ENCODE measurements around the gene IRF6.

Gene IRF6

GRCh38 chr1:209809611-209810010 is 3.7 kb upstream of the IRF6 start:
- peaks cover 0 to 6% (median 2%) of the 10 kb centered on the region in 5 donors for H3K27me3 ChIP-seq (ENCODE audit: control insufficient read depth in 5 of 5, insufficient read depth in 4 of 5, low read length in 5 of 5)
- no peak overlapping the region for H3K9ac ChIP-seq (ENCODE audit: low read length in 5 of 5)
- H3K27ac ChIP-seq (ENCODE audit: low read depth, low read length) = no peak overlapping the region
- H3K9me3 ChIP-seq (ENCODE audit: control insufficient read depth in 5 of 5, low read length in 5 of 5) = no peaks in the 10 kb centered on the region
- peaks cover 0 to 11% (median 10%) of the 10 kb centered on the region in 5 donors for H3K4me1 ChIP-seq (ENCODE audit: control insufficient read depth in 5 of 5, insufficient read depth in 5 of 5, low read length in 5 of 5)
- H3K4me3 ChIP-seq (ENCODE audit: low read depth in 1 of 5, low read length in 5 of 5) = no peak overlapping the region
- no peaks in the 10 kb centered on the region for H3K36me3 ChIP-seq (ENCODE audit: control insufficient read depth in 5 of 5, insufficient read depth in 5 of 5, low read length in 5 of 5)

DNA sequence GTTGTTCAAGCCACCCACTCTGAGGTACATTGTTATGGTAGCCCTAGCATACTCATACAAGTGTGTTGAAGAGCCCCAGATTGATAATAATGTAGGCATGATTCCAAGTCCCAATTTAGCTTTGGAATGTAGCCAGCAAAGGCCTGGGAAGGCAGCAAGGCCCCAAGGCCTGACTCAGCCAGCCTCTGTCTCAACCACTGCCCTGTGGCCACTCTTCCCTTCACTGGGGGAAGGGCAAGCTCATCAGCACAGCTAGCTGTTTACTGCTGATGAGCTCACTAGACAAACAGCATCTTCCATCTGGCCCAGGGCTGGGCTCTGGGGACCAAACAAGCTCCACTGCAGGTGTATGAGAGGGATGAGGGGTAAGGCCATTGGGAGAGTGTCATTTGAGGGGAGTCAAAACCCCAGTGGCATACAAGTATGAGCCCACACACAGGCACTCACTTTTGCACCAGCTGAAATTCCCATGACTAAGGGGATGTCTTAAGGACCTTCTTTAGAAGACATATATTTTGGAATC is 2.2 kb upstream of the IRF6 start:
- Histone ChIP-seq H3K4me3 (ENCODE audit: low read depth in 1 of 5, low read length in 5 of 5) (no peak overlapping the region), H3K9me3 (ENCODE audit: control insufficient read depth in 5 of 5, low read length in 5 of 5) (no peaks in the 10 kb centered on the region), H3K27ac (ENCODE audit: low read depth, low read length) (no peak overlapping the region), H3K9ac (ENCODE audit: low read length in 5 of 5) (no peak overlapping the region), H3K4me1 (ENCODE audit: control insufficient read depth in 5 of 5, insufficient read depth in 5 of 5, low read length in 5 of 5) (peaks cover 0 to 11% (median 10%) of the 10 kb centered on the region in 5 donors), H3K36me3 (ENCODE audit: control insufficient read depth in 5 of 5, insufficient read depth in 5 of 5, low read length in 5 of 5) (no peaks in the 10 kb centered on the region), H3K27me3 (ENCODE audit: control insufficient read depth in 5 of 5, insufficient read depth in 4 of 5, low read length in 5 of 5) (peaks cover 0 to 7% (median 2%) of the 10 kb centered on the region in 5 donors)

DNA sequence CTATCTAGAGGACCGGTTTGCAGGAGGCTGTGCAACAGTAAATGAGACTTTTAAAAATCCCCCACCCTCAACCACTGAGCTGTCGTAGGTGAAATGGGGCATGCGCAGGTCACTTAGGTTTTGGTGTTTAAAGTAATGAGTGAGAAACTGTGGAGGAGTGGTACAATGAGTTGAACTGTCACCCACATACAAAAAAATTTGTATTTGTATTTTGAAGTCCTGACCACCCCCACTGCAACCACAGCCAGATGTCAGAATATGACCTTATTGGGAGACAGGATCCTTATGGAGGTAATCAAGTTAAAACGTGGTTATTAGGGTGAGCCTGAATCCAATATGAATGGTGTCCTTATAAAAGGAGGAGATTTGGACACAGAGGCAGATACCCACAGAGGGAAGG is 1.6 kb upstream of the IRF6 start:
- Histone ChIP-seq H3K36me3 (ENCODE audit: control insufficient read depth in 5 of 5, insufficient read depth in 5 of 5, low read length in 5 of 5) (no peaks in the 10 kb centered on the region), H3K9ac (ENCODE audit: low read length in 5 of 5) (no peak overlapping the region), H3K4me3 (ENCODE audit: low read depth in 1 of 5, low read length in 5 of 5) (no peak overlapping the region), H3K9me3 (ENCODE audit: control insufficient read depth in 5 of 5, low read length in 5 of 5) (no peaks in the 10 kb centered on the region), H3K4me1 (ENCODE audit: control insufficient read depth in 5 of 5, insufficient read depth in 5 of 5, low read length in 5 of 5) (peaks cover 0 to 11% (median 10%) of the 10 kb centered on the region in 5 donors), H3K27me3 (ENCODE audit: control insufficient read depth in 5 of 5, insufficient read depth in 4 of 5, low read length in 5 of 5) (peaks cover 0 to 7% (median 2%) of the 10 kb centered on the region in 5 donors), H3K27ac (ENCODE audit: low read depth, low read length) (no peak overlapping the region)

DNA sequence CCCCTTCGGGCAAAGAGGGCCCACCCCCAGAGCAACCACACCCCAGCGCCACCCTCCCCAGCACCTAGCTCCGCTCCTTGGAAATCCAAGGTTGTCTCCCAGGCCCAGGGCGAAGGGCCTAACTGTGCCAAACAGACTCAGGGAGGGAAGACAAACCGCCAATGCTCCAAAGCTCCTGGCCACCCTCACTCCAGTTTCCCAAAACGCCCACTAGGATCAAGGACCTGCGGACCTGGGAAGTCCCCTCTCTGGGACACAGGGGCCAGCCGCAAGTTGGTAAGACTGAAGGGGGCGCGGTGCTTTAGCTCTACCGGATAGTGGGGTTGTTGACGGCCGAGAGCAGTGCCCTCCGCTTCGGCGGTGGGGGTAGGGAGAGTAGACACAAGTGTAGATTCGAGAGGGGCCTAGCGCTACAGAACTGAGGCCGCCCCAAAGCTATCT is 581 bp downstream of the IRF6 start:
- peak overlapping the region in 3 of 5 donors; percentile 46 to 58 (median 50) for H3K4me3 ChIP-seq (ENCODE audit: low read depth in 1 of 5, low read length in 5 of 5)
- H3K27ac ChIP-seq (ENCODE audit: low read depth, low read length) = no peak overlapping the region
- no peaks in the 10 kb centered on the region for H3K36me3 ChIP-seq (ENCODE audit: control insufficient read depth in 5 of 5, insufficient read depth in 5 of 5, low read length in 5 of 5)
- H3K9me3 ChIP-seq (ENCODE audit: control insufficient read depth in 5 of 5, low read length in 5 of 5) = no peaks in the 10 kb centered on the region
- H3K9ac ChIP-seq (ENCODE audit: low read length in 5 of 5) = no peak overlapping the region
- peaks cover 0 to 7% (median 2%) of the 10 kb centered on the region in 5 donors for H3K27me3 ChIP-seq (ENCODE audit: control insufficient read depth in 5 of 5, insufficient read depth in 4 of 5, low read length in 5 of 5)
- H3K4me1 ChIP-seq (ENCODE audit: control insufficient read depth in 5 of 5, insufficient read depth in 5 of 5, low read length in 5 of 5) = peaks cover 0 to 14% (median 10%) of the 10 kb centered on the region in 5 donors

DNA sequence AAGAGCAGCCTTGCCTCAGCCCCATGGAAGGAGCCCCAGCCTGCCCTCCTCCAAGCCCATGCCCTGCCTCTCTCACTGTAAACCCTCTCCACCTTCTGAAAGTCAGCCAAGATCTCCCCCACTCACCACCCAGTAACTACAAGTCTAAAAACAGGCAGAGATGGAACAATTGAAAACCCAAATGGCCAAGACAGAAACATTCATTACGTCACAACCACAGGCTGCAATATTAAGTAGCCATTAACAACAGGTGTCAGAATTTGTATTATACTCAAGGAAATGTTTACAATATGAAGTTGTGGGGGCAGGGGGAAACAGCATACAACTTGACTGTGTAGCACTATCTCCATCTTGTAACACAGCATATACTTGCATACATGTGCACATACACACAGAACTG is 2.4 kb downstream of the IRF6 start:
- Histone ChIP-seq H3K27me3 (ENCODE audit: control insufficient read depth in 5 of 5, insufficient read depth in 4 of 5, low read length in 5 of 5) (peaks cover 0 to 7% (median 2%) of the 10 kb centered on the region in 5 donors), H3K36me3 (ENCODE audit: control insufficient read depth in 5 of 5, insufficient read depth in 5 of 5, low read length in 5 of 5) (no peaks in the 10 kb centered on the region), H3K9ac (ENCODE audit: low read length in 5 of 5) (no peak overlapping the region), H3K4me3 (ENCODE audit: low read depth in 1 of 5, low read length in 5 of 5) (no peak overlapping the region), H3K9me3 (ENCODE audit: control insufficient read depth in 5 of 5, low read length in 5 of 5) (no peaks in the 10 kb centered on the region), H3K4me1 (ENCODE audit: control insufficient read depth in 5 of 5, insufficient read depth in 5 of 5, low read length in 5 of 5) (peaks cover 0 to 14% (median 10%) of the 10 kb centered on the region in 5 donors), H3K27ac (ENCODE audit: low read depth, low read length) (no peak overlapping the region)

- peaks cover 0 to 7% (median 2%) of the 10 kb centered on the region in 5 donors for H3K27me3 ChIP-seq (ENCODE audit: control insufficient read depth in 5 of 5, insufficient read depth in 4 of 5, low read length in 5 of 5)
- H3K36me3 ChIP-seq (ENCODE audit: control insufficient read depth in 5 of 5, insufficient read depth in 5 of 5, low read length in 5 of 5) = no peaks in the 10 kb centered on the region
- no peak overlapping the region for H3K27ac ChIP-seq (ENCODE audit: low read depth, low read length)
- no peak overlapping the region for H3K9ac ChIP-seq (ENCODE audit: low read length in 5 of 5)
- peaks cover 0 to 14% (median 8%) of the 10 kb centered on the region in 5 donors for H3K4me1 ChIP-seq (ENCODE audit: control insufficient read depth in 5 of 5, insufficient read depth in 5 of 5, low read length in 5 of 5)
- no peak overlapping the region for H3K4me3 ChIP-seq (ENCODE audit: low read depth in 1 of 5, low read length in 5 of 5)
- no peaks in the 10 kb centered on the region for H3K9me3 ChIP-seq (ENCODE audit: control insufficient read depth in 5 of 5, low read length in 5 of 5)
Measured at GRCh38 chr1:209802780-209803152, 3.2 kb downstream of the IRF6 start.

DNA sequence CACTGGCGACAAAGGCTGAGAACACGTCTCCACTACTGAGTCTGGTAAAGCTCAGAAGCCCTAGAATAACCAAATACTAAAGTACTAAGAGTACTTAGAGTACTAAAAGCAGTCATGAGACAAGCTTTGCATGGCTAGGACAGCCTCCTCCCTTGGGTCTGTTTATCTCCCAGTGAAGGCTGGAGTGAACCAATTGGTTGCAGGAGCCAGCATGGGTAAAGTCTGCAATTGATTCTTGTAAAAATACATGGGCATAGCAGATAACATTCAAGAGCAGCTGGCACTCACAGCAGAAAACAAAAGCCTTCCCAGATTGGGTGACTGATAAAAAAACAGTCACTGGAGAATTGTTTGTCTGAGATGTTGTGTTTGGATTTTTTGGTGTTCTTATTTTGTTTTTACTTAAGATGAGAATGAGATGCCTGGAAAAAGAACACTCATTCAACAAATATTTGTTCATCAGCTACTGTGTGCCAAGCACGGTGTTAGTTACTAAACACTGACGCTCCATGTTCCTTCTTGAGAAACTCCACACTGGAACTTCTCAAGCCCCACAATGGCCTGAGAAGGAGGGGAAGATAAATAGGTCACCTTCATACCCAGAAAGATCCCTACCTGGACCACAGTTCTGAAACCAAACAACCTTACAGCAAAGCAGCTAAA is 3.7 kb downstream of the IRF6 start:
- H3K4me3 ChIP-seq (ENCODE audit: low read depth in 1 of 5, low read length in 5 of 5) = no peak overlapping the region
- no peak overlapping the region for H3K27ac ChIP-seq (ENCODE audit: low read depth, low read length)
- peaks cover 0 to 7% (median 2%) of the 10 kb centered on the region in 5 donors for H3K27me3 ChIP-seq (ENCODE audit: control insufficient read depth in 5 of 5, insufficient read depth in 4 of 5, low read length in 5 of 5)
- no peak overlapping the region for H3K9ac ChIP-seq (ENCODE audit: low read length in 5 of 5)
- H3K36me3 ChIP-seq (ENCODE audit: control insufficient read depth in 5 of 5, insufficient read depth in 5 of 5, low read length in 5 of 5) = no peaks in the 10 kb centered on the region
- peaks cover 0 to 14% (median 8%) of the 10 kb centered on the region in 5 donors for H3K4me1 ChIP-seq (ENCODE audit: control insufficient read depth in 5 of 5, insufficient read depth in 5 of 5, low read length in 5 of 5)
- no peaks in the 10 kb centered on the region for H3K9me3 ChIP-seq (ENCODE audit: control insufficient read depth in 5 of 5, low read length in 5 of 5)

GRCh38 chr1:209800984-209801834 is 4.7 kb downstream of the IRF6 start:
- Histone ChIP-seq H3K4me1 (ENCODE audit: control insufficient read depth in 5 of 5, insufficient read depth in 5 of 5, low read length in 5 of 5) (peaks cover 0 to 12% (median 6%) of the 10 kb centered on the region in 5 donors), H3K27ac (ENCODE audit: low read depth, low read length) (no peak overlapping the region), H3K27me3 (ENCODE audit: control insufficient read depth in 5 of 5, insufficient read depth in 4 of 5, low read length in 5 of 5) (peaks cover 0 to 8% (median 2%) of the 10 kb centered on the region in 5 donors), H3K4me3 (ENCODE audit: low read depth in 1 of 5, low read length in 5 of 5) (no peak overlapping the region), H3K36me3 (ENCODE audit: control insufficient read depth in 5 of 5, insufficient read depth in 5 of 5, low read length in 5 of 5) (no peaks in the 10 kb centered on the region), H3K9me3 (ENCODE audit: control insufficient read depth in 5 of 5, low read length in 5 of 5) (no peaks in the 10 kb centered on the region), H3K9ac (ENCODE audit: low read length in 5 of 5) (no peak overlapping the region)

DNA sequence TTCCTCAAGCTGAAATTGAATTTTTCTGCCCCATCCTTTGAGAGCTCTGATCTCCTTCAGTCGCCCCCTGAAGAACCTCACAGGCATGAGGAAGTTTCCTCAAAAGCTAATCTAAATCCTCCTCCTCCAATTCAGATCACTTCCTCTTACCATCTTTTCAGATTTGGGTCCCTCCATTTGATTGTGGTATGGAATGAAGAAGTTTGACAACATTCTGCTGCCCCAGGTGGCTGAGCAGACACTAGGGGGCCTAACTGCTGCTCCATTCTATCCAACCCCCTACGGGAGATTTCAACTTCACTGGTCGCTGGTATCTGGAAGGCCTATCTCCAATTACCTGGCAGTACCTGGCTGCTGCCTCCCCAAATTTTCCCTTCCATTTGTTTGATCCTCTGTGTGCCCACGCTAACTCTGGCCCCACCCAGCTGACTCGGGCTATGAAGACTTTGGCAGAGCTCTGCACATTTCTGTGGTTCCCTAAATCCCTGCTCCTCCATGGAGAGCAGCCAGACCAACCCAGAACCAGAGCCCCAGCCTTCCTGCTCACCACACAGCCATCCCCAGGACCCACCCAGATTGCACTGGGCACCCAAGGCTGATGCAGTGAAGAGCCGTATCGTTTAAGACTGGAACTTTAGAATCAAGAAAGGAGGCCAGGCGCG is 7.8 kb downstream of the IRF6 start:
- Histone ChIP-seq H3K27ac (ENCODE audit: low read depth, low read length) (no peak overlapping the region), H3K9me3 (ENCODE audit: control insufficient read depth in 5 of 5, low read length in 5 of 5) (no peaks in the 10 kb centered on the region), H3K27me3 (ENCODE audit: control insufficient read depth in 5 of 5, insufficient read depth in 4 of 5, low read length in 5 of 5) (peaks cover 0 to 11% (median 5%) of the 10 kb centered on the region in 5 donors), H3K4me1 (ENCODE audit: control insufficient read depth in 5 of 5, insufficient read depth in 5 of 5, low read length in 5 of 5) (peaks cover 0 to 5% (median 0%) of the 10 kb centered on the region in 5 donors), H3K4me3 (ENCODE audit: low read depth in 1 of 5, low read length in 5 of 5) (no peak overlapping the region), H3K36me3 (ENCODE audit: control insufficient read depth in 5 of 5, insufficient read depth in 5 of 5, low read length in 5 of 5) (no peaks in the 10 kb centered on the region), H3K9ac (ENCODE audit: low read length in 5 of 5) (no peak overlapping the region)

Measured in subcutaneous abdominal adipose tissue (tissue), 5 donors.